Keratinocyte (primary cell): ENCODE measurements around the gene PXDN. TPM values are rescaled to one million over a fixed set of nuclear protein-coding genes. Genes with fewer than 3 reads are reported as not detected.

Source experiments
- DNase-seq: peaks from one replicate; pipeline ENCODE4 v3.0.0-alpha.2; 2011; ENCODE audit warnings: low read depth, missing footprints, low spot score
- FAIRE-seq: peaks from 2 replicates; lab custom pipeline; 2011; peaks lifted over from hg19 to GRCh38; lab: Jason Lieb, UNC
- H2AFZ ChIP-seq: 2 replicates; pipeline ENCODE4 v1.6.0; 2012; ENCODE audit warnings: low read length, control low read depth, inconsistent platforms; ENCODE audit not compliant: control insufficient read depth
- H3K27ac ChIP-seq: 2 replicates; pipeline ENCODE4 v1.5.1; 2011; ENCODE audit warnings: low read length; ENCODE audit not compliant: control insufficient read depth, insufficient read depth
- H3K27me3 ChIP-seq: 3 replicates; pipeline ENCODE4 v1.6.0; 2011; ENCODE audit warnings: low read length; ENCODE audit not compliant: control insufficient read depth, insufficient read depth; ENCODE audit errors: extremely low read depth
- H3K36me3 ChIP-seq, 2 experiments: 2 replicates in 1 of 2; 3 replicates in 1 of 2; pipeline ENCODE4 v1.5.1; 2011; ENCODE audit warnings: low read length in 2 of 2, mild to moderate bottlenecking in 1 of 2; ENCODE audit not compliant: control insufficient read depth in 2 of 2, insufficient read depth in 2 of 2; ENCODE audit errors: extremely low read depth in 1 of 2
- H3K4me1 ChIP-seq: 3 replicates; pipeline ENCODE4 v1.5.1; 2011; ENCODE audit warnings: low read length; ENCODE audit not compliant: control insufficient read depth, insufficient read depth; ENCODE audit errors: extremely low read depth
- H3K4me2 ChIP-seq: 3 replicates; pipeline ENCODE4 v1.6.0; 2011; ENCODE audit warnings: low read depth, low read length; ENCODE audit not compliant: control insufficient read depth, insufficient read depth; ENCODE audit errors: extremely low read depth
- H3K4me3 ChIP-seq, 3 experiments: fragments of 200-600 bp in 1 of 3; sonication (generic) in 1 of 3; 2 replicates in 2 of 3; 3 replicates in 1 of 3; pipeline ENCODE4 v1.5.1; 2011 to 2016; ENCODE audit warnings: low read length in 3 of 3, mild to moderate bottlenecking in 3 of 3, control low read depth in 2 of 3, inconsistent platforms in 1 of 3, low read depth in 1 of 3, mixed read lengths in 1 of 3, mixed run types in 1 of 3, moderate library complexity in 1 of 3; ENCODE audit not compliant: control insufficient read depth in 2 of 3, insufficient read depth in 2 of 3; ENCODE audit errors: extremely low read depth in 1 of 3
- H3K79me2 ChIP-seq: 2 replicates; pipeline ENCODE4 v1.6.0; 2012; ENCODE audit warnings: low read length; ENCODE audit not compliant: control insufficient read depth, insufficient read depth
- H3K9ac ChIP-seq: 3 replicates; pipeline ENCODE4 v1.6.0; 2011; ENCODE audit warnings: low read length; ENCODE audit not compliant: control insufficient read depth, insufficient read depth; ENCODE audit errors: extremely low read depth
- H3K9me1 ChIP-seq: 3 replicates; pipeline ENCODE4 v1.6.0; 2011; ENCODE audit warnings: low read length; ENCODE audit not compliant: control insufficient read depth, insufficient read depth; ENCODE audit errors: extremely low read depth
- H3K9me3 ChIP-seq: 2 replicates; pipeline ENCODE4 v1.5.1; 2012; ENCODE audit warnings: low read depth, low read length; ENCODE audit not compliant: control insufficient read depth
- H4K20me1 ChIP-seq: 3 replicates; pipeline ENCODE4 v1.6.0; 2011; ENCODE audit warnings: low read length; ENCODE audit not compliant: control insufficient read depth, insufficient read depth; ENCODE audit errors: extremely low read depth
- EZH2 ChIP-seq: IDR thresholded peaks from one replicate; pipeline ENCODE4 v1.6.1; 2012; ENCODE audit warnings: inconsistent platforms, mild to moderate bottlenecking, low read length, moderate library complexity
- dilution Hi-C: fragments of 300-500 bp; cut with MboI; formaldehyde crosslinking; loops from one replicate; pipeline ENCODE4 v1.7.0; 2020; ENCODE audit warnings: low sequenced_read_pairs; ENCODE audit not compliant: extremely low pct_ligation_motif_present
- polyA plus RNA-seq, 5 experiments: library from polyadenylated mRNA; depleted of rRNA in 3 of 5; stranded (reverse) in 3 of 5; stranded (forward) in 1 of 5; unstranded in 1 of 5; fragments of >200 nt; gene quantifications; 1 replicate in 1 of 5; 2 replicates in 3 of 5; 3 replicates in 1 of 5; pipeline versions ENCODE4 v1.2.1 to v1.2.3, GENCODE V29; 2011 to 2012; ENCODE audit warnings: missing spikeins in 2 of 5, low read depth in 1 of 5, low replicate concordance in 1 of 5
- TF ChIP-seq, protein P1 (sequence below), 3 experiments: IDR thresholded peaks in 1 of 3; conservative IDR thresholded peaks in 1 of 3; optimal IDR thresholded peaks in 1 of 3; 2 replicates in 2 of 3; 3 replicates in 1 of 3; pipeline versions ENCODE3 to v1.5.1; 2011; ENCODE audit warnings: low read length in 3 of 3, mild to moderate bottlenecking in 3 of 3, moderate library complexity in 2 of 3, control low read depth in 1 of 3, inconsistent platforms in 1 of 3; ENCODE audit not compliant: insufficient read depth in 2 of 3; ENCODE audit errors: extremely low read depth in 1 of 3

Gene PXDN
- polyA plus RNA-seq, 1 donor (not counting 4 experiments of a cell fraction or from before 2014, with no cell fraction given): 36.7 TPM

DNA sequence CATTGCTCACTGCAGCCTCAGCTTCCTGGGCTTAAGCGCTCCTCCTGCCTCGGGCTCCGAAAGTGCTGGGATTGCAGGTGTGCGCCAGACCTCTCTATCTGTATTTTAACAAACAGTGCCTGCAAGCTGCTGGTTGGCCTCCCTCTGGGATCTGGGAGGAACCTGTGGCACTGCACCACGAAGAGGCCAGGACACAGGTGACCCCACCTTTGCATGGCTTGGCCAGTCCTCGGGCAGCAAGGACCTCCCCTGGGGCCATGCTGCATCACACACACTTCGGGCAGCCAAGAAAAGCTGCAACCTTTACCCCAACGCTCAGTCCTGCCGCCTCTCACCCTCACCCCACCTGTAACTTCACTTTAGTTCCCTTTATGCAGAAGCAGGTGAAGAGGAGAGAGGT is 70.0 kb downstream of the PXDN start:
- dilution Hi-C loops: no loop called here
- Histone ChIP-seq H3K27me3 (no peaks in the 10 kb centered on the region), H3K9me3 (no peaks in the 10 kb centered on the region), H3K4me2 (no peak overlapping the region), H3K9me1 (no peaks in the 10 kb centered on the region), H4K20me1 (no peaks in the 10 kb centered on the region), H3K79me2 (no peaks in the 10 kb centered on the region), H3K9ac (no peak overlapping the region), H3K4me3 (no peak overlapping the region), H3K36me3 (peaks cover 4 to 31% of the 10 kb centered on the region in 2 experiments), H2AFZ (no peak overlapping the region), H3K27ac (no peak overlapping the region), H3K4me1 (no peaks in the 10 kb centered on the region)
- no peak for TF ChIP-seq EZH2
- TF ChIP-seq, protein P1, sequence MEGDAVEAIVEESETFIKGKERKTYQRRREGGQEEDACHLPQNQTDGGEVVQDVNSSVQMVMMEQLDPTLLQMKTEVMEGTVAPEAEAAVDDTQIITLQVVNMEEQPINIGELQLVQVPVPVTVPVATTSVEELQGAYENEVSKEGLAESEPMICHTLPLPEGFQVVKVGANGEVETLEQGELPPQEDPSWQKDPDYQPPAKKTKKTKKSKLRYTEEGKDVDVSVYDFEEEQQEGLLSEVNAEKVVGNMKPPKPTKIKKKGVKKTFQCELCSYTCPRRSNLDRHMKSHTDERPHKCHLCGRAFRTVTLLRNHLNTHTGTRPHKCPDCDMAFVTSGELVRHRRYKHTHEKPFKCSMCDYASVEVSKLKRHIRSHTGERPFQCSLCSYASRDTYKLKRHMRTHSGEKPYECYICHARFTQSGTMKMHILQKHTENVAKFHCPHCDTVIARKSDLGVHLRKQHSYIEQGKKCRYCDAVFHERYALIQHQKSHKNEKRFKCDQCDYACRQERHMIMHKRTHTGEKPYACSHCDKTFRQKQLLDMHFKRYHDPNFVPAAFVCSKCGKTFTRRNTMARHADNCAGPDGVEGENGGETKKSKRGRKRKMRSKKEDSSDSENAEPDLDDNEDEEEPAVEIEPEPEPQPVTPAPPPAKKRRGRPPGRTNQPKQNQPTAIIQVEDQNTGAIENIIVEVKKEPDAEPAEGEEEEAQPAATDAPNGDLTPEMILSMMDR (optimal IDR thresholded peaks at IDR 0.05 in 1 of 3, IDR thresholded peaks at IDR 0.05 in 1 of 3, conservative IDR thresholded peaks at IDR 0.05 in 1 of 3; ENCODE audit: extremely low read depth in 1 of 3, insufficient read depth in 2 of 3, low read length in 3 of 3): no peak
- FAIRE-seq (no peak), DNase-seq (no peak)

DNA sequence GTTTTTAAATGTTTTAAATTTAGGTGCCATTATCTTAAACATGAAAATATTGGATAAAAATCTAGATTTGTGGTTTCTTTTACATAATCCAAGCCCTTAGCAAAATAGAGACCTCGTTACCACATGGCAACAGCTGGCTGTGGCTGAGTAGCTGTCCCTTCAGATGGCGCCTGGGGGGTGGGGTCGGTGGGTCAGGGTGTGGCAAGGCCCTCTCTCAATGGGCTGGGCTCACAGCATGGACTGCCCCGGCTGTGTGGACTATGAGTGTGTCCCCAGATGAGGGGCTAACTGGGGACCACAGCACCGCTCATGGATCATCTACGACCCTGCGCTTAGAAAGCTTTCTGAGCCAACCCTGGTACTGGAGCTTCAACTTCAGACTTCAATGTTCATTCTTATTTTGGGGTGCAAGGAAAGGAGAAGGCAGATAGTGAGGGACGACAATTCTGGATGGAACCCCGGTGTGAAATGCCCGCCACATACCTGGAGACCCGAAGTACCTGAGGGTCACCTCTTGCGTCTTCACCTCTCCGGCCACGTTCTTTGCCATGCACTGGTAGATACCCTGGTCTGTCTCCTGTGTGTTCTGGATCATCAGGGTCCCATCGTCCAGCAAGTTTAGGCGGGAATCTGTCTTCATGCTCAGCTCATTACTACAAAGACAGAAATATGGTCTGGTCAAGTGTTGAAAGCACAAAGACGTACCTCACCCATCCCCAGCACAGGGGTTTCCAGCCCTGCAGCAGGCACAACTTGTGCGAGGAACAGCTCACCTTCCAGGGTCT is 71.0 kb downstream of the PXDN start:
- FAIRE-seq (no peak), DNase-seq (no peak)
- dilution Hi-C loops: no loop called here
- H3K36me3 ChIP-seq: peaks cover 5 to 29% of the 10 kb centered on the region in 2 experiments
- no peaks in the 10 kb centered on the region for H4K20me1 ChIP-seq
- no peak overlapping the region for H3K27ac ChIP-seq
- H3K9me3 ChIP-seq: no peaks in the 10 kb centered on the region
- H3K9ac ChIP-seq: no peak overlapping the region
- no peaks in the 10 kb centered on the region for H3K79me2 ChIP-seq
- no peaks in the 10 kb centered on the region for H3K27me3 ChIP-seq
- no peak overlapping the region for H3K4me2 ChIP-seq
- H3K4me1 ChIP-seq: no peaks in the 10 kb centered on the region
- no peak overlapping the region for H3K4me3 ChIP-seq
- H2AFZ ChIP-seq: no peak overlapping the region
- no peak for TF ChIP-seq EZH2
- TF ChIP-seq, protein P1 (optimal IDR thresholded peaks at IDR 0.05 in 1 of 3, IDR thresholded peaks at IDR 0.05 in 1 of 3, conservative IDR thresholded peaks at IDR 0.05 in 1 of 3; ENCODE audit: extremely low read depth in 1 of 3, insufficient read depth in 2 of 3, low read length in 3 of 3): no peak
- H3K9me1 ChIP-seq: no peaks in the 10 kb centered on the region
